KMS-11 (cell line): ENCODE measurements around the gene TMEM108.

Source experiments
- H2AFZ ChIP-seq: fragments of 200-600 bp; sonication (generic); 2 replicates; pipeline ENCODE4 v1.6.1; 2016; ENCODE audit warnings: antibody characterized with exemption, mixed run types, low read depth
- H3K27ac ChIP-seq: fragments of 200-600 bp; sonication (generic); 2 replicates; pipeline ENCODE4 v1.6.1; 2016; ENCODE audit warnings: mild to moderate bottlenecking, mixed run types
- H3K27me3 ChIP-seq: fragments of 200-600 bp; sonication (generic); 2 replicates; pipeline ENCODE4 v1.6.1; 2017; ENCODE audit warnings: mild to moderate bottlenecking, low read depth, mixed run types, moderate library complexity; ENCODE audit not compliant: insufficient read depth
- H3K36me3 ChIP-seq: fragments of 200-600 bp; sonication (generic); 2 replicates; pipeline ENCODE4 v1.6.1; 2017; ENCODE audit warnings: mild to moderate bottlenecking, mixed run types; ENCODE audit not compliant: insufficient read depth
- H3K4me1 ChIP-seq: fragments of 200-600 bp; sonication (generic); 2 replicates; pipeline ENCODE4 v1.6.1; 2016; ENCODE audit warnings: mild to moderate bottlenecking, low read depth, mixed run types; ENCODE audit not compliant: poor library complexity, severe bottlenecking
- H3K4me2 ChIP-seq: fragments of 200-600 bp; sonication (generic); 2 replicates; pipeline ENCODE4 v1.7.0; 2016; ENCODE audit warnings: mild to moderate bottlenecking, mixed run types
- H3K4me3 ChIP-seq: fragments of 200-600 bp; sonication (generic); IDR thresholded peaks from 2 replicates; pipeline ENCODE4 v1.6.1; 2017; ENCODE audit warnings: low read depth, low read length, mixed read lengths; ENCODE audit not compliant: insufficient read depth
- H3K79me2 ChIP-seq: fragments of 200-600 bp; sonication (generic); 2 replicates; pipeline ENCODE4 v1.6.1; 2016; ENCODE audit warnings: low read depth, mixed run types; ENCODE audit not compliant: insufficient read depth
- H3K9ac ChIP-seq: fragments of 200-600 bp; sonication (generic); 2 replicates; pipeline ENCODE4 v1.6.1; 2016; ENCODE audit warnings: mild to moderate bottlenecking, mixed run types
- H4K20me1 ChIP-seq: fragments of 200-600 bp; sonication (generic); 2 replicates; pipeline ENCODE4 v1.6.1; 2016; ENCODE audit warnings: mild to moderate bottlenecking, mixed run types; ENCODE audit not compliant: insufficient read depth
- TF ChIP-seq, protein P1 (sequence below): fragments of 200-600 bp; sonication (generic); conservative IDR thresholded peaks from 2 replicates; pipeline ENCODE4 v1.6.1; 2017; ENCODE audit warnings: low read depth, mild to moderate bottlenecking, antibody characterized with exemption, low read length, moderate library complexity, mixed read lengths

The TMEM108 gene

DNA sequence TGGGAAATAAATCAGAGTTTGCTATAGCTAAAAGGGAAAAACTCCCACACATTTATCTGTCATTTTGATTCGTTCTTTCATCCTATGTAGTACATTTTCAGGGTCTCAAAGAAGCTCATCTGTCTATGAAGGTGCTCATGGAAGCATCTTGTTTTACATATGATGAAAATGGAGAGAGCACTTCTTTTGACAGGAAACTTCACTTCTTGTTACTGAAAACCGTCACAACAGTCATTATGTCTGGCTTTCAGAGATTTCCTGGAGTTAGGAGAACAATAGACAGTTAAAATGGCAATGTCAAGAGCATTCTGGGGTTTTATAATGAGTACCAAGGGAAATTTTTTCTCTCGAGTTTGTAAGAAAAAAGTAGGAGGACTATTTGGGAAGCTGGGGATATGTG, 83.3 kb downstream of the TMEM108 start:
- H2AFZ ChIP-seq, result no peak overlapping the region
- H3K9ac ChIP-seq, result no peak overlapping the region
- no peaks in the 10 kb centered on the region for H4K20me1 ChIP-seq
- TF ChIP-seq, protein P1, sequence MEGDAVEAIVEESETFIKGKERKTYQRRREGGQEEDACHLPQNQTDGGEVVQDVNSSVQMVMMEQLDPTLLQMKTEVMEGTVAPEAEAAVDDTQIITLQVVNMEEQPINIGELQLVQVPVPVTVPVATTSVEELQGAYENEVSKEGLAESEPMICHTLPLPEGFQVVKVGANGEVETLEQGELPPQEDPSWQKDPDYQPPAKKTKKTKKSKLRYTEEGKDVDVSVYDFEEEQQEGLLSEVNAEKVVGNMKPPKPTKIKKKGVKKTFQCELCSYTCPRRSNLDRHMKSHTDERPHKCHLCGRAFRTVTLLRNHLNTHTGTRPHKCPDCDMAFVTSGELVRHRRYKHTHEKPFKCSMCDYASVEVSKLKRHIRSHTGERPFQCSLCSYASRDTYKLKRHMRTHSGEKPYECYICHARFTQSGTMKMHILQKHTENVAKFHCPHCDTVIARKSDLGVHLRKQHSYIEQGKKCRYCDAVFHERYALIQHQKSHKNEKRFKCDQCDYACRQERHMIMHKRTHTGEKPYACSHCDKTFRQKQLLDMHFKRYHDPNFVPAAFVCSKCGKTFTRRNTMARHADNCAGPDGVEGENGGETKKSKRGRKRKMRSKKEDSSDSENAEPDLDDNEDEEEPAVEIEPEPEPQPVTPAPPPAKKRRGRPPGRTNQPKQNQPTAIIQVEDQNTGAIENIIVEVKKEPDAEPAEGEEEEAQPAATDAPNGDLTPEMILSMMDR, result no peak
- no peak overlapping the region for H3K4me2 ChIP-seq
- H3K4me1 ChIP-seq, result no peaks in the 10 kb centered on the region
- H3K79me2 ChIP-seq, result no peaks in the 10 kb centered on the region
- H3K4me3 ChIP-seq, result no peak overlapping the region
- H3K27ac ChIP-seq, result no peak overlapping the region
- H3K27me3 ChIP-seq, result no peaks in the 10 kb centered on the region
- H3K36me3 ChIP-seq, result no peaks in the 10 kb centered on the region

DNA sequence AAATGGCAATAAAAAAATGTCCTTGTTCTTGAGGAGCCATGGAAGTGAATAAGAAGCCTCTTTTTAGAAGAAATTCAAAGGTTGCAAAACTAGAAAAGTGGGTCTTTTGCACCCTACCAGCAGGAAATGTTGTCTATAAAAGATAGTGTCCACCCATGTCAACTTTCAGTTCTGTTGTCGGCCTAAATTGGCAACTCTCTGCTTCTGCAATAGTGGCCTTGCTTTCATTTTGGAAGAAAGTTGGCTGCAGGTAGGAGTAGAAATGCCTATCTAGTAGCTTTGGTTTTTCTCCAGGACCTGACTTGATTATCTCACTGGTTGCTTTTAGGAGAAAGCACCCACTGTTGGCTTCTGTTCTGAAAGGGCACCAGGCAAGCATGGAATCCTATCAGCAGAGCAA, 85.4 kb downstream of the TMEM108 start:
- Histone ChIP-seq H2AFZ (no peak overlapping the region), H3K27me3 (no peaks in the 10 kb centered on the region), H3K36me3 (no peaks in the 10 kb centered on the region), H3K4me3 (no peak overlapping the region), H3K9ac (no peak overlapping the region), H3K4me2 (no peak overlapping the region), H3K4me1 (no peaks in the 10 kb centered on the region), H4K20me1 (no peaks in the 10 kb centered on the region), H3K79me2 (no peaks in the 10 kb centered on the region), H3K27ac (no peak overlapping the region)
- TF ChIP-seq, protein P1, result no peak

DNA sequence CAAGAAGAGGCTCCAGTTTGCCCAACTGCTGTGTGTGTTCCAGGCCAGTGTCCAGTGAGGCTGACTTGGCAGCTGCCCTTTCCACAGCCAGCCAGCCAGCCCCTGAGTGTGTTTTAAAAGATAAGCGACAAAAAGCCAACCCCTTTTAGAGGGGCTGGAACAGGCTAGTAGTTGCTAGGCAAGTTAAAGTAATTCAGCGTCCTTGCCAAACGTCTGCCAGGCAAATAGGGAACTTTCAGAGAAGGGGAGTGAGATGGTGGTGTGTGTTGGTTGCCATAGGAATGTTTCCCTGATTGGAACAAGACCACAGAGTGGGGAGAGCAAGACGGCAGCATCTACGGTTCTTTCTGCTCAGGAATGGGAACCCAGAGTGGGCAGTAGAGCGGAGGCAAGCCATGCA, 86.3 kb downstream of the TMEM108 start:
- Histone ChIP-seq H3K4me1 (no peaks in the 10 kb centered on the region), H3K9ac (no peak overlapping the region), H3K27me3 (no peaks in the 10 kb centered on the region), H2AFZ (no peak overlapping the region), H3K4me3 (no peak overlapping the region), H3K4me2 (no peak overlapping the region), H3K36me3 (no peaks in the 10 kb centered on the region), H4K20me1 (no peaks in the 10 kb centered on the region), H3K79me2 (no peaks in the 10 kb centered on the region), H3K27ac (no peak overlapping the region)
- TF ChIP-seq, protein P1, result no peak

DNA sequence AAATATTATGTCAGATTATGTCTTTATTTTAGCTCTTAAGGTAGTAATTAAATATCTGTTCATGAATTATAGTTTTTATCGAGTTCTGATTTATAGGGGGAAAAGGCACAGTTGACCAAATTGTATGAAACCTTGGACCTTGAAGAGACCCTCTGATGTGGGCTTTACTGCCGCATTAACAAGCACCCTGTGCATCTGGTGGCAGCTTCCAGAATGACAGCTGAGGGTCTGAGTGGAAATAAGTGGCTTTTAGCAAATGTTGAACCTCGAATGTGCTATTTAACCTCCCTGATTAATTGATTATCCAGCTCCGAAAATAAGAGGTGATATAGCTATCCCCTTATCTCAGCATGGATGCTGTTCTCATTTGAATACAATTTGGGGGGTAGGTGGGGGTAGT, 87.0 kb downstream of the TMEM108 start:
- H3K4me3 ChIP-seq, result no peak overlapping the region
- H3K9ac ChIP-seq, result no peak overlapping the region
- no peak overlapping the region for H3K27ac ChIP-seq
- H3K79me2 ChIP-seq, result no peaks in the 10 kb centered on the region
- H3K4me2 ChIP-seq, result no peak overlapping the region
- no peaks in the 10 kb centered on the region for H3K36me3 ChIP-seq
- no peaks in the 10 kb centered on the region for H3K27me3 ChIP-seq
- H4K20me1 ChIP-seq, result no peaks in the 10 kb centered on the region
- no peaks in the 10 kb centered on the region for H3K4me1 ChIP-seq
- H2AFZ ChIP-seq, result no peak overlapping the region
- TF ChIP-seq, protein P1, result no peak
